Loucy (cell line): Measurements from ENCODE around the gene CNTN4.

Experiments used
- H2AFZ ChIP-seq: fragments of 200-600 bp; sonication (generic); 2 replicates; pipeline ENCODE4 v1.6.0; 2016; ENCODE audit warnings: antibody characterized with exemption, mild to moderate bottlenecking, low read length, moderate library complexity
- H3F3A ChIP-seq: fragments of 200-600 bp; 2 replicates; pipeline ENCODE4 v1.6.0; 2016; ENCODE audit warnings: antibody characterized with exemption, low read depth, mild to moderate bottlenecking
- H3K27me3 ChIP-seq: fragments of 200-600 bp; sonication (generic); 2 replicates; pipeline ENCODE4 v1.6.1; 2014; ENCODE audit warnings: low read length, mild to moderate bottlenecking; ENCODE audit not compliant: insufficient read depth, poor library complexity, severe bottlenecking
- H3K36me3 ChIP-seq: fragments of 200-600 bp; sonication (generic); 2 replicates; pipeline ENCODE4 v1.6.1; 2016; ENCODE audit warnings: low read length; ENCODE audit not compliant: insufficient read depth
- H3K4me1 ChIP-seq: fragments of 200-600 bp; sonication (generic); 2 replicates; pipeline ENCODE4 v1.5.1; 2014; ENCODE audit warnings: low read length, mild to moderate bottlenecking; ENCODE audit not compliant: insufficient read depth, poor library complexity, severe bottlenecking
- H3K4me2 ChIP-seq: fragments of 200-600 bp; sonication (generic); 2 replicates; pipeline ENCODE4 v1.6.0; 2014; ENCODE audit warnings: antibody characterized with exemption, low read length, low read depth, mild to moderate bottlenecking; ENCODE audit not compliant: poor library complexity, severe bottlenecking
- H3K4me3 ChIP-seq: fragments of 200-600 bp; sonication (generic); 2 replicates; pipeline ENCODE4 v1.5.1; 2014; ENCODE audit warnings: low read length, mild to moderate bottlenecking, mixed read lengths; ENCODE audit not compliant: poor library complexity, severe bottlenecking
- H3K79me2 ChIP-seq: fragments of 200-600 bp; sonication (generic); 2 replicates; pipeline ENCODE4 v1.6.1; 2014; ENCODE audit warnings: low read length; ENCODE audit not compliant: insufficient read depth
- H3K9ac ChIP-seq: fragments of 200-600 bp; sonication (generic); 2 replicates; pipeline ENCODE4 v1.6.0; 2014; ENCODE audit warnings: mild to moderate bottlenecking, low read depth, low read length, moderate library complexity; ENCODE audit not compliant: poor library complexity, severe bottlenecking
- H3K9me2 ChIP-seq: fragments of 200-600 bp; sonication (generic); replicated peaks from 2 replicates; pipeline ENCODE4 v1.6.1; 2016; ENCODE audit warnings: low read depth, low read length, mixed read lengths
- H3K9me3 ChIP-seq: fragments of 200-600 bp; sonication (generic); 2 replicates; pipeline ENCODE4 v1.6.1; 2014; ENCODE audit warnings: mild to moderate bottlenecking, antibody characterized with exemption, low read length, low read depth; ENCODE audit not compliant: insufficient read depth
- H4K20me1 ChIP-seq: fragments of 200-600 bp; sonication (generic); 2 replicates; pipeline ENCODE4 v1.6.0; 2014; ENCODE audit warnings: antibody characterized with exemption, low read length, mild to moderate bottlenecking; ENCODE audit not compliant: insufficient read depth, poor library complexity, severe bottlenecking
- EZH2phosphoT487 ChIP-seq: fragments of 200-600 bp; IDR thresholded peaks from 2 replicates; pipeline ENCODE4 v1.6.1; 2018; ENCODE audit warnings: antibody characterized with exemption, mild to moderate bottlenecking, moderate library complexity, borderline replicate concordance
- TF ChIP-seq, protein P1 (sequence below): fragments of 200-600 bp; sonication (generic); conservative IDR thresholded peaks from 2 replicates; pipeline ENCODE4 v1.5.1; 2014; ENCODE audit warnings: mild to moderate bottlenecking, antibody characterized with exemption, low read length

CNTN4 gene

DNA sequence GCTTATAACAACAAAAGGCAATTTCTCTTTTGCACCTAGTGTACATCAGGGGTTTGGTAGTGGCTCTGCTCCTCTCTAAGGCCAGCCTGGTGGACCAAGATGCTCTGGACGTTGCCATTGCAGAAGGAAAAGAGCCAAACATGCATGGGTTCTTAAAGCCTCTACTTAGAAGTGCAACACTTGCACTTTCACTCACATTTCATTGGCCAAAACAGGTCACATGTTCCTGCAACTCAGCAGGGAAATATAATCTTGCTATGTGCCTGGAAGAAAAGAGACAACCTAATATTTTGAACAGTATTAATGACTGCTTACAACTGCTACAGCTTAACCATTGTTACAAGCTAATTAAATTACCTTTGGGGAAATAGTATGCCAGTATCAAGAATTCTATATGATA lies 828.6 kb downstream of the CNTN4 start:
- no peaks in the 10 kb centered on the region for H3K9me3 ChIP-seq
- no peak overlapping the region for H3K4me2 ChIP-seq

DNA sequence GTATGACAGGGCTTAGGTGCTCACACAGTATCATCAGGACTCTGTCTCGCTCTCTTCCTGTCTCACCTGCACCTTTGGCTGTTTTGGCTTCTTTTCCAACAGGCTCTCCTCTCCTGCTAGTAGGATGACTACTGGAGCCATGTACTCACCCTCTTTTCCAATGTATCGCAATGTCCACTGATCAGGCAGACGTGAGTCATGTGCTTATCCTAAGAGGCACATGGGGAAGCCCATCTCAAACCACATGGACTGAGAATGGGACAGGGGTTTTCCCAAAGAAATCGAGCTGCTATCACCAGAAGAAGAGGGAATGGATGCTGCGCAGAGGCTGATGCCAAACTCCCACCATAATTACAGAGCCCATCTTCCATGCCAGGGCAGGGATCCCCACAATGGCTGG lies 830.9 kb downstream of the CNTN4 start:
- no peak overlapping the region for H3K9ac ChIP-seq
- H3K9me3 ChIP-seq: no peaks in the 10 kb centered on the region
- H3K27me3 ChIP-seq: no peaks in the 10 kb centered on the region
- H4K20me1 ChIP-seq: no peaks in the 10 kb centered on the region
- H3K4me2 ChIP-seq: no peak overlapping the region
- TF ChIP-seq EZH2phosphoT487: no peak
- TF ChIP-seq, protein P1, sequence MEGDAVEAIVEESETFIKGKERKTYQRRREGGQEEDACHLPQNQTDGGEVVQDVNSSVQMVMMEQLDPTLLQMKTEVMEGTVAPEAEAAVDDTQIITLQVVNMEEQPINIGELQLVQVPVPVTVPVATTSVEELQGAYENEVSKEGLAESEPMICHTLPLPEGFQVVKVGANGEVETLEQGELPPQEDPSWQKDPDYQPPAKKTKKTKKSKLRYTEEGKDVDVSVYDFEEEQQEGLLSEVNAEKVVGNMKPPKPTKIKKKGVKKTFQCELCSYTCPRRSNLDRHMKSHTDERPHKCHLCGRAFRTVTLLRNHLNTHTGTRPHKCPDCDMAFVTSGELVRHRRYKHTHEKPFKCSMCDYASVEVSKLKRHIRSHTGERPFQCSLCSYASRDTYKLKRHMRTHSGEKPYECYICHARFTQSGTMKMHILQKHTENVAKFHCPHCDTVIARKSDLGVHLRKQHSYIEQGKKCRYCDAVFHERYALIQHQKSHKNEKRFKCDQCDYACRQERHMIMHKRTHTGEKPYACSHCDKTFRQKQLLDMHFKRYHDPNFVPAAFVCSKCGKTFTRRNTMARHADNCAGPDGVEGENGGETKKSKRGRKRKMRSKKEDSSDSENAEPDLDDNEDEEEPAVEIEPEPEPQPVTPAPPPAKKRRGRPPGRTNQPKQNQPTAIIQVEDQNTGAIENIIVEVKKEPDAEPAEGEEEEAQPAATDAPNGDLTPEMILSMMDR: no peak
- no peaks in the 10 kb centered on the region for H3K79me2 ChIP-seq
- H3K9me2 ChIP-seq: no peaks in the 10 kb centered on the region
- H2AFZ ChIP-seq: no peak overlapping the region
- H3K4me3 ChIP-seq: no peak overlapping the region
- no peaks in the 10 kb centered on the region for H3K36me3 ChIP-seq
- H3K4me1 ChIP-seq: no peaks in the 10 kb centered on the region
- H3F3A ChIP-seq: no peaks in the 10 kb centered on the region

More for the DNA sequence above, 828.6 kb downstream of the CNTN4 start:
- H2AFZ ChIP-seq: peak overlapping the region; percentile 54; the same call in 1 of the 2 replicates
- H3F3A ChIP-seq: no peaks in the 10 kb centered on the region
- no peaks in the 10 kb centered on the region for H3K36me3 ChIP-seq
- H3K9me2 ChIP-seq: no peaks in the 10 kb centered on the region
- no peaks in the 10 kb centered on the region for H3K4me1 ChIP-seq
- no peak for TF ChIP-seq EZH2phosphoT487
- TF ChIP-seq, protein P1: no peak
- H3K4me3 ChIP-seq: no peak overlapping the region
- no peaks in the 10 kb centered on the region for H4K20me1 ChIP-seq
- no peaks in the 10 kb centered on the region for H3K27me3 ChIP-seq
- no peaks in the 10 kb centered on the region for H3K79me2 ChIP-seq
- no peak overlapping the region for H3K9ac ChIP-seq

DNA sequence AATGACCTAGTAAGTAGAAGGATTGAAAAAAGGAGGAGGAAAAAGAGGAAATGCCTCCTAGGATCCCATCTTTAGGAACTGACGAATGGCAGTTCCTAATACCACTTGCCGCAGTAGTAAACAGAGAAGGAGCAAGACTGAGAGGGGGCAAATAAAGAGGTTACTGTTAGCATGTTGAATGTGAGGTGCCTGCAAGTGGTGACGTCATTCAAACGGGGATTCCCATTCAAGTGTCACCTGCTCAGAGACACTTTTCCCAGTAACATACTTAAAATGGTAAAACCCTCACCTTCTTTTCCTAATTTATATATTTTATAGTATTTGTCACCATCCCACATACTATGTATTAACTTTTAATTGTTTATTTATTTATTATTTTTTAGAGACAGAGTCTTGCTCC lies 832.6 kb downstream of the CNTN4 start:
- no peak overlapping the region for H2AFZ ChIP-seq
- no peaks in the 10 kb centered on the region for H3K36me3 ChIP-seq
- H3F3A ChIP-seq: no peaks in the 10 kb centered on the region
- H3K27me3 ChIP-seq: no peaks in the 10 kb centered on the region
- no peak overlapping the region for H3K9ac ChIP-seq
- H4K20me1 ChIP-seq: no peaks in the 10 kb centered on the region
- H3K9me2 ChIP-seq: no peaks in the 10 kb centered on the region
- no peaks in the 10 kb centered on the region for H3K79me2 ChIP-seq
- no peaks in the 10 kb centered on the region for H3K9me3 ChIP-seq
- no peak overlapping the region for H3K4me3 ChIP-seq
- TF ChIP-seq, protein P1: no peak
- no peak for TF ChIP-seq EZH2phosphoT487
- H3K4me2 ChIP-seq: no peak overlapping the region
- H3K4me1 ChIP-seq: no peaks in the 10 kb centered on the region
